ENCODE results near the gene ANGPT4.

Gene ANGPT4

DNA sequence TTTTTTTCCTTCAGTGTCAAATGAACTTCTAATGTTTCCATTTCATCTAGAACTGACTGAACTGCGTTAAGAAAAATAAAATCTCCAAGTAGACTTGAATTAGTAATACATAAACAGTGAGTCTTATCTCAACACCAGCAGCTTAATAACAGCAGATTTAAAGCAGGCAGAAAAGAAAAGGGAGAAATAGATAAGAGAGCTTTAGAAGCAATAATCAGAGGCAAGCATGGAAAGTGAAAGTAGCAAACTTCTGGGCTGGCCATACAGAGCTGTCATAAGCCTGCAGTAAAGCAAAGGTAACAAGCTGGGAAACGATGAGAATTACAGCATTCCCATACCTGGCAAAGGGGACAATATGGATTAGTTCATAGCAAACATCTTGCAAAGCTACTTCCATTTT is 16.9 kb upstream of the ANGPT4 start:
- ChIA-PET CTCF (interaction anchor here (1.2 kb wide), 1 partner anchor 169 kb away, joined by 3 read pairs; no protein-coding TSS in a partner anchor), POLR2A (ENCODE audit: low non-redundant PET) (no interaction called here)
- no peak for DNase-seq (ENCODE audit: low spot score)

DNA sequence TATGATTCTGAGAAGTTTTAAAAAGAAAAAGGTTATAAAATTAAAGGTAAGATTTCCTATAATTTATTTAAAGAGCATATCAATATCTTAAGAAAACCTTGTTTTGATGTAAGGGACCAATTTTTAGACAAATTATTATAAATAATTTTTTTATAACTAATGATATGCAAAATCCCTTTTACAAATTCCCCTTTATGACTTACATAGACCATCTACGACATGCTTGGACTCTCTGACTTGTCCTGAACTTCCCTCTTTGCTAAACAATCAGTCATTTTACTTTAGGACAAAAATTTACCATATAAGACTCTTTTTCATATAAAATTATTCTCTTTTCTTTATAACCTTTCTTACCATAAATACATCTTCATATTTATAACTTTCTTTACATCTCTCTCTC is 15.3 kb upstream of the ANGPT4 start:
- POLR2A ChIA-PET (ENCODE audit: low non-redundant PET): no interaction called here
- DNase-seq (ENCODE audit: low spot score): no peak
- CTCF ChIA-PET: no interaction called here
- TF ChIP-seq, protein P1, sequence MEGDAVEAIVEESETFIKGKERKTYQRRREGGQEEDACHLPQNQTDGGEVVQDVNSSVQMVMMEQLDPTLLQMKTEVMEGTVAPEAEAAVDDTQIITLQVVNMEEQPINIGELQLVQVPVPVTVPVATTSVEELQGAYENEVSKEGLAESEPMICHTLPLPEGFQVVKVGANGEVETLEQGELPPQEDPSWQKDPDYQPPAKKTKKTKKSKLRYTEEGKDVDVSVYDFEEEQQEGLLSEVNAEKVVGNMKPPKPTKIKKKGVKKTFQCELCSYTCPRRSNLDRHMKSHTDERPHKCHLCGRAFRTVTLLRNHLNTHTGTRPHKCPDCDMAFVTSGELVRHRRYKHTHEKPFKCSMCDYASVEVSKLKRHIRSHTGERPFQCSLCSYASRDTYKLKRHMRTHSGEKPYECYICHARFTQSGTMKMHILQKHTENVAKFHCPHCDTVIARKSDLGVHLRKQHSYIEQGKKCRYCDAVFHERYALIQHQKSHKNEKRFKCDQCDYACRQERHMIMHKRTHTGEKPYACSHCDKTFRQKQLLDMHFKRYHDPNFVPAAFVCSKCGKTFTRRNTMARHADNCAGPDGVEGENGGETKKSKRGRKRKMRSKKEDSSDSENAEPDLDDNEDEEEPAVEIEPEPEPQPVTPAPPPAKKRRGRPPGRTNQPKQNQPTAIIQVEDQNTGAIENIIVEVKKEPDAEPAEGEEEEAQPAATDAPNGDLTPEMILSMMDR (conservative IDR thresholded peaks at IDR 0.05; ENCODE audit: low read depth): no peak
- H3K27ac ChIP-seq: no peak overlapping the region

More for the DNA sequence above, 16.9 kb upstream of the ANGPT4 start:
- no peak overlapping the region for H3K27ac ChIP-seq
- TF ChIP-seq, protein P1 (conservative IDR thresholded peaks at IDR 0.05; ENCODE audit: low read depth): no peak

DNA sequence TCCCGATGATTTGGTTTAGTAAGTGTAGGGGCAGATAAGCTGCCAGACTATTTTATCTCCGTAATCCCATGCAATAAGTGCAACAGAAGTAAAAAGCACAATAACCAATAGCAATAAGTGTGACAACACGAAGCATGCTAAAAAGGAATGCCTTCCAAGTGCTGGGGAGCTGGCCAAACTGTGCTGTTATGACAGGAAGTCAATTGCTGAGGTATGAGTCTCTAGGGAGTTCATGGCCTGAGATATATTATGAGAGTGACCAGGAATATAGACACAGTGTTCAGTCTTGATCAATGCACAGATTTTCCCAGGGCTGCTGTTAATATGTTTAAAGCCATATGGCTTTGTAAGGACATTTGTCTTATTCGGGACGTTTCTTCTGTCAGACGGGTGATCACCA is 10.5 kb upstream of the ANGPT4 start:
- POLR2A ChIA-PET (ENCODE audit: low non-redundant PET): no interaction called here
- TF ChIP-seq, protein P1 (conservative IDR thresholded peaks at IDR 0.05; ENCODE audit: low read depth): no peak
- no peak for DNase-seq (ENCODE audit: low spot score)
- CTCF ChIA-PET: interaction anchor here (0.6 kb wide), 1 partner anchor 111 kb away, joined by 3 read pairs; no protein-coding TSS in a partner anchor
- no peak overlapping the region for H3K27ac ChIP-seq

DNA sequence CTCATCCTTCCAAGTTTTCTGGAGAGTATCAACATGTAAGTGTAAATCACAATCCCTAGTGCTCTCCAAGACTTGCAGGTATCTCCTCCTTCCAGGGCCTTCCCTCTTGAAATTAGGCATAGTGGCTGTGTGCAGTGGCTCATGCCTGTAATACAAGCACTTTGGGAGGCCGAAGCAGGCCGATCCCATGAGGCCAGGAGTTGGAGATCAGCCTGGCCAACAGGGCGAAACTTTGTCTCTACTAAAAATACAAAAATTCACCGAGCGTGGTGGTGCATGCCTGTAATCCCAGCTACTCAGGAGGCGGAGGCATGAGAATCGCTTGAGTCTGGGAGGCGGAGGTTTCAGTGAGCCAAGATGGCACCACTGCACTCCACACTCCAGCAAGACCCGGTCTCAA is 9.4 kb upstream of the ANGPT4 start:
- POLR2A ChIA-PET (ENCODE audit: low non-redundant PET): no interaction called here
- CTCF ChIA-PET: no interaction called here
- TF ChIP-seq, protein P1 (conservative IDR thresholded peaks at IDR 0.05; ENCODE audit: low read depth): no peak
- no peak overlapping the region for H3K27ac ChIP-seq
- no peak for DNase-seq (ENCODE audit: low spot score)

DNA sequence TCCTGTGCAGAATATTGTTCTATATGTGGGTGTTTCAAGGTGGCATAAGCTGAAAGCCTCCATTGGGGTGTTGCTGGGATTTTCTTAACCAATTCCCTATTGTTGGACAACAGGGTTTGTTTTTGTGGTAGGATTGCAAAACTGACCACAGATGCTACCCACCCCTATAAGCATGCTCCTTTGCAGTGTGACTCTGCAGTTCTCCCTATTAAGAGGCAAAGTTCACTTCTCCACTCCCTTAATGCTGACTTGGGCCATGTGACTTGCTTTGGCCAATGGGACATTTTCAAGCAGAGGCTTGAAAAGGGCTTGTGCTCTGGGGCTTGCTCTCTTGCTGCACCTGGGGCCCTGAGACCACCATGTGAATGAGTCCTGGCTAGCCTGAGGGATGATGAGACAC is 8.5 kb upstream of the ANGPT4 start:
- POLR2A ChIA-PET (ENCODE audit: low non-redundant PET): no interaction called here
- no peak overlapping the region for H3K27ac ChIP-seq
- CTCF ChIA-PET: interaction anchor here (0.6 kb wide), 1 partner anchor 40 kb away, joined by 3 read pairs; no protein-coding TSS in a partner anchor
- TF ChIP-seq, protein P1 (conservative IDR thresholded peaks at IDR 0.05; ENCODE audit: low read depth): no peak
- DNase-seq (ENCODE audit: low spot score): no peak

DNA sequence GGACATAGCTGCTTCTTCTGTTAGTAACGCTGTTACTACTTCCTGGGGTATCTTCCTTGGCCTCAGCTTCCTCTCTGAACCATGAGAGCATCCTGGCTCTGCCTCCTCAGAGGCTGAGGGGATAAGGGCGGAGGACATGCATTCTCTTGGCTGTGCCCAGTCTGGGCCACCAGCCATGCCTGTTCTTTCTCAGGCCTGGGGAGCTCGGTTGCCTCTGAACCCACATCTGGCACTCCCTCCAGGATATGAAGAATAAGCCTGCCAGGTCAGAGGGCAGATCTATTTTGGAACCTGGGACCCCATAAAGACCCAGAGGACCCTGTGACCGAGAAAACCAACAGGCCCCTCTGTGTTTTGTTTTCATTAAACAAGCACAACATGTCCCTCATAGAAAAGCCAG is 6.6 kb upstream of the ANGPT4 start:
- TF ChIP-seq, protein P1 (conservative IDR thresholded peaks at IDR 0.05; ENCODE audit: low read depth): no peak
- no peak overlapping the region for H3K27ac ChIP-seq
- no peak for DNase-seq (ENCODE audit: low spot score)
- ChIA-PET POLR2A (ENCODE audit: low non-redundant PET) (no interaction called here), CTCF (no interaction called here)

DNA sequence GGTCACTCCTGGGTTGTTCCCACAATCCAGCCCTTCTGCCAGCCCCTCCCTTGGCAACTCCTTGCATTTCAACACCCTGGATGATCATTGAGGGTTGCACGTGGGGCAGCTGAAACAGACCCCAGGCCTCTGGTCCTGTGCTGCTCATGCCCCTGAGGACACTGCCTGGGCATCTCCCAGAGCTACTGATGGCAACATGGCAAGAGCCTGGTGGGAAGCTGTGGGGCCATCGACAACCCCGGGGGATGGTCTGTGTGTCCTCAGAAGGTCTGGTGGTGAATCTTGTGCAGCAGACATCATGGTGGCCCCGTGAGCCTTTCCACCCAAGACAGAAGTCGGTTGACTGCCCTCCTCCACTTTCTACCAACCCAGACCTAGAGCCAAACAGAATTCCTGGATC is 4.9 kb upstream of the ANGPT4 start:
- no peak overlapping the region for H3K27ac ChIP-seq
- POLR2A ChIA-PET (ENCODE audit: low non-redundant PET): no interaction called here
- DNase-seq (ENCODE audit: low spot score): no peak
- CTCF ChIA-PET: interaction anchor here (0.6 kb wide), 1 partner anchor 9 kb away, joined by 3 read pairs; no protein-coding TSS in a partner anchor
- TF ChIP-seq, protein P1 (conservative IDR thresholded peaks at IDR 0.05; ENCODE audit: low read depth): no peak

Data from RWPE1 (cell line).